Measurements from ENCODE around the gene WFDC2.
A peak's percentile ranks its signal among the peaks of the same experiment; 100 is the strongest.

The WFDC2 gene, protein sequence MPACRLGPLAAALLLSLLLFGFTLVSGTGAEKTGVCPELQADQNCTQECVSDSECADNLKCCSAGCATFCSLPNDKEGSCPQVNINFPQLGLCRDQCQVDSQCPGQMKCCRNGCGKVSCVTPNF

DNA sequence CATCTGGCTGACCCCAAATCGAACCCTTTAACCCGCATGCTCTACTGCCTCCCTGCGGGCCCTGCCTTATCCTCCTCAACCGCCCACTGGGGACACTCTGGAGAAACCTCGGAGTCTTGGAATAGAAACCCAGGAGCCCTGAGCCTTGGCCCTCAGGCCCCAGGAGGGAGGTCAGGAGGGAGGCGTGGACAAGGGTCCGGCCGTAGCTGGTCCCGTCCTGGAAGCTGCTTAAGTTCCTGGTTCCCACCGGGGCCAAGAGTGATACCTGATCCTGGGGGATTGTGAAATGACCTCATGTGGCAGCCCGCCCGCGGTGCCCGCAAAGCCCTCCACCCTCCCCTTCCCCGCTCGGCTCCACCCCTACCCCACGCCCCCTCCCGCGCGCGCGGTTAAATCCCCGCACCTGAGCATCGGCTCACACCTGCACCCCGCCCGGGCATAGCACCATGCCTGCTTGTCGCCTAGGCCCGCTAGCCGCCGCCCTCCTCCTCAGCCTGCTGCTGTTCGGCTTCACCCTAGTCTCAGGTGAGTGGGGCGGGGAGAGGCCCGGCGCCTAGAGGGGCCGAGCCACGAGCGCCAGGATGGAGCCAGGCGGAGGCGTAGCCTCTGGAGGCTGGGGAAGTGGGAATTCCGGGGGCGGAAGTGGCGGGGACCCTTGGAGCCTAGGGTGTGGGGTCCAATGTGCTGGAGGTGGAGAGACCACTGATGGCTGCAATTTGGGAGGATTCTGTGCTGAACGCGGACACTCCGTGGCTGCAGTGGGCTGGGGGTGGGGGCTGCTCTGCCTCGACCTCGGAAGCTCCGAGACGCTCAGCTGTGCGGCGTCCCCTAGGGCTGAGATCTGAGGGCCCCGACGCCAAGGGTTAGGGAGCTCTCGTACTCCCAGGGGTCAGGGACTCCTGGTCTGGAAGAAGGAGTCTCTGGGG, at the start of gene WFDC2:
Gene WFDC2, plus strand, starts transcription at position 418 of the 926 bp plus-strand sequence. Its CDS starts 29 bp downstream, at position 447.
- no peak for DNase-seq (ENCODE audit: low spot score)

DNA sequence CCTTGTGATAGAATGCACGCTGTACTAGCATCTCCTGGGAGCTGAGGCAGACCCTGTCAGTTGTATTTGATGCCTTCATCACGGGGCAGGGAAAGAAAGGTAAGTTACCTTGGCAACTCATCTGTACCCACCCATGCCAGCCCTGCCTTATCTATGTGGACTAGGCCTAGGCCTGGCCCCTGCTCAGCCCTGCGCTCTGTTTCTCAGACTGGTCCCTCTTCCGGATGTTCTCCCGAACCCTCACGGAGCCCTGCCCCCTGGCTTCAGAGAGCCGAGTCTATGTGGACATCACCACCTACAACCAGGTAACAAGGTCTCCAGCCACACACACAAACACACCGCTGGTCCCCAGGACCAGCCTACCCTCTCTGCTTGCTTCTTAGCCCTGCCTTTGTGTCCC, 49.4 kb upstream of the WFDC2 start:
- no peak for DNase-seq (ENCODE audit: low spot score)

DNA sequence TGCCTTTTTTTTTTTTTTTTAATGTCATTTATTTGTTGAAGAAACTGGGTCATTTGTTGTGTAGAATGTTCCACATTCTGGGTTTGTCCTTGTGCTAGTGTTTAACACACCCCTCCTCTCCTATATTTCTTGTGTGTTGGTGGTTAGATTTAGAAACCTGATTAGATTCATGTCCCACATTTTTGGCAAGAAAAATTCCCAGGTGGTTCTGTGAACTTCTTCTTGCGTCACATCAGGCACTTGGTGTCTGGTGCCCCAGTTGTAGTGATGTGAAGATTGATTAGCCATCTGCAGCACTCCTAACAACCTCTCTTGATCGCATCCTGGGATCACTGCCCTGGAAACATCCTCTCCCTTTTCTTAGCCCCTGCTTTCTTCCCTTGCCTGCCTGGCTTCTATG, 45.9 kb upstream of the WFDC2 start:
- DNase-seq (ENCODE audit: low spot score), result no peak

DNA sequence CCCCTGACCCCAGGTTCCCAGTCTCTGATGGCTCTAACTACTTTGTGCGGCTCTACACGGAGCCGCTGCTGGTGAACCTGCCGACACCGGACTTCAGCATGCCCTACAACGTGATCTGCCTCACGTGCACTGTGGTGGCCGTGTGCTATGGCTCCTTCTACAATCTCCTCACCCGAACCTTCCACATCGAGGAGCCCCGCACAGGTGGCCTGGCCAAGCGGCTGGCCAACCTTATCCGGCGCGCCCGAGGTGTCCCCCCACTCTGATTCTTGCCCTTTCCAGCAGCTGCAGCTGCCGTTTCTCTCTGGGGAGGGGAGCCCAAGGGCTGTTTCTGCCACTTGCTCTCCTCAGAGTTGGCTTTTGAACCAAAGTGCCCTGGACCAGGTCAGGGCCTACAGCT, 44.0 kb upstream of the WFDC2 start:
- no peak for DNase-seq (ENCODE audit: low spot score)

DNA sequence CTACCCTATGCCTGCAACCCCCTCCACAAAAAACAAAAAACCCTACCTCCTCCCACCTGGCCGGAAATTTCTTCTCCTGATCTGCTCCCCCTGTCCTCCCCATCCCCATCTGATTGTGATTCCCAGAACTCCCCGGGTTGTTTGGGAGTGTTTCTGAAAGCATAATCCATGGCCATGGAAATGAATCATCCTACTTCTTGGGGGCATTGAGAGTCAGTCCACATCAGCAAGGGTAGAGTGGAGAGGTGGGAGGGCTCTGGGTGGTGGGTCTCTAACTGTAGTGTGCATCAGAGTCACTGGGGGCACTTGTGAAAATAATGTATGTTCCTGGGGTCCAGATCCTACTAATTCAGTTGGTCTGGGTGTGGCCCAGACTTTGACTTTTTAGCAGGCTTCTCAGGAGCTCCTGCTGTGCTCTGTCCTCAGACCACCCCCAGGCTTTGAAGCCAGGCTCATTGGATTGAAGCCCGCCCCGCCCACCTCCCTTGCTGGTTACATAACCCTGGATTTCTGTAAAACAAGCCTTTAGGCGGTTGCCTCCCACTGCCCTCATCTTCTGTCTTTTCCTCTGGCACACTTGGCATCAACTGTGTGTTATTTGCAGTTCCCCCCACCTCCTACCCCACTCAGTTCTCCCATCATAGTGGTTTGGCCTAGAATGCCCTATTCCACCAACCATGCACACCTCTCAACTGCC, 43.1 kb upstream of the WFDC2 start:
- DNase-seq (ENCODE audit: low spot score), result no peak

DNA sequence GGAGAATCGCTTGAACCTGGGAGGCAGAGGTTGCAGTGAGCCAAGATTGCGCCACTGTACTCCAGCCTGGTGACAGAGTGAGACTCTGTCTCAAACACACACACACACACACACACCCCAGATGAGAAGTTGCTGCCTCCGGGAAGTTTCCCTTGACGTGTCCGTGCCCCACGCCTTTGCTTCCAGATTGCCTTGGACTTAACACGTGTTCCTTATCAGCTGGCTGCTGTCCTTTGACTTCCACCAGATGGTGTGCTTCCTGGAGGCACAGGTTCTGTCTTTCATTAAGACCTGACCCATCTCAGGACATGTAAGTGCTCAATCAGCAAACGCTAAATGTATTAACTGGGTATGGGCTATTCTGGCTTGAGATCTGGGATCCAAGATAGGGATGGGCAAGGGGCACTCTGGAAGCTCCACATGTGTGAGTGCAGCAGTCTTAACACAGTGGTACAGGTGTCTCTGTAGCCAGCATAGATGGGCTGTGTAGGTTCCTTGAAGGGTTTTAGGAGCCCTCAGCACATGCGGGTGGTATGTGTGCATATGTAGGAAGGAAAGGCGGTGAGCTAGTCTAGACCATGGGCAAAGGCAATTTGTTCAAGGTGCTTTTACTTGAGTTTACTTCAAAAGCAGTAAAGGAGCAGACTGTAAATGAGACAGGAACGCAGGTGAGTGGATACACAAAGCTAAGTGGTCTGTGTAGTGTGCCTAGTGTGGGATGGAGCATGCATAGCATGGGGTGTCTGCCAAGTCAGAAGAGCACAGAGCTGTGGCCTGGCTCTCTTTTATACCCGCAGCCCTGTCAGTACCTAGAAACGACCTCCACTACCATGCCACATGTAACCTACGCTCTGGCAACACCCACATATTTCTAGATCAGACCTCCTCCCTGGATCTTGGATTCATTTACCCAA, 42.1 kb upstream of the WFDC2 start:
- DNase-seq (ENCODE audit: low spot score), result no peak

DNA sequence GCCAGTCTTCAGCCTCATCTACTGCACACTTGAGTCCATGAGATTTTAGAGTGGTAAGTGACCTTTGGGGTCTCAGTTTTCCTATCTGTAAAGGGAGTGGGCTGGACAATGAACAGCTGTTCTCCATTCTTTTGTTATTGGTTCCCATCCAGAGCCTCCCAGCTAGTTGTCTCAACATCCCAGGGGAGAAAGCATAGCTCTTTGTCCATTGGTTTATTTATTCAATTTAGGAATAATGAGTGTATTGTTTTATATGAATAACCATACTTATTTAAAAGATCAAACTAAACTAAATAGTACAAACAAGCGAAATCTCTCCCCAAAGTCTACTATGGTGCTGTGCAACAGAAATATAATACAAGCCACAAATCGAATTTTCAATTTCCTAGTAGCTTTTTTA, 39.9 kb upstream of the WFDC2 start:
- DNase-seq (ENCODE audit: low spot score), result no peak

DNA sequence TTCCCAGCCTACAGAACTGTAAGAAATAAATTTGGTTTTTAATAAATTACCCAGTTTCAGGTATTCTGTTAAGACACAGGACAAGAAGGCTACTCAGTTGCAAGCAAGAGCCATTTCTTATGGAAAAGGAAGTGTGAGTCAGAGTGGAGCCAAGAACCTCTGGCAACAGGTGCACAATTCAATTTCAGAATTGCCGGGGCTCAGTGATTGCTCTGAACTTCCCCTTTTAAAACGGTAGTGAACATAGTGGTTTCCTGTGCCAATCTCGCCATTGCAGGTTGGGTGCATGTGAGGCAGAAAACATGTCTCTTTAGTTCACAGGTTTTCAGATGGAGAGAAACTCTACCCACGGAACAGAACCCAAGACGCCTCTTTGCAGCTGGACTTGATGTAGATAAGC, 37.3 kb upstream of the WFDC2 start:
- no peak for DNase-seq (ENCODE audit: low spot score)

DNA sequence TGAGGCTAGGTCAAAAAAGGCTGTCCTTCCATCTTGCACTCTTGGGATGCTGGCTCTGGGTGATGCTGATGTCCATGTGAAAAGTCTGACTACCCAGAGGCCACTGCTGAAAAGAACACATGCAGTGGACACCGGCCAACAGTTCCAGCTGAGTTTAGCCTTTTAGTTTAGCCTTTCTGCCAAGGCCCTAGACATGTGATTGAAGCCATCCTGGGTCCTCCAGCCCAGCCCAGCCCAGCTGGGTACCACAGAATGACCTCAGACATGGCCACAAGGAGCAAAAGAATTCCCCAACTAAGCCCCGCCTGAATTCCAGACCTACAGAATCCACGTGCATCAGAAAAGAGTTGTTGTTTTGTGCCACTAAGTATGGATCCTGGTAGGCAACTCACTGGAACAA, 36.2 kb upstream of the WFDC2 start:
- no peak for DNase-seq (ENCODE audit: low spot score)

DNA sequence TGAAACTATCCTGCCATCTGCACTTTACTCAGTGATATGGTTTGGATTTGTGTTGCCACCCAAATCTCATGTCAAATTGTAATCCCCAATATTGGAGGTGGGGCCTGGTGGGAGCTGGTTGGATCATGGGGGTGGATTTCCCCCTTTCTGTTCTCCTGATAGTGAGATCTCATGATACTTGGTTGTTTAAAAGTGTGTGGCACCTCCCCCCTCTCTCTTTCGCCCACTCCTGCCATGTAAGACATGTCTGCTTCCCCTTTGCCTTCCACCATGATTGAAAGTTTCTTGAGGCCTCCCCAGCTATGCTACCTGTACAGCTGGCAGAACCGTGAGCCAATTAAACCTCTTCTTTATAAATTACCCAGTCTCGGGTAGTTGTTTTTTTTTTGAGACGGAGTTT, 35.6 kb upstream of the WFDC2 start:
- DNase-seq (ENCODE audit: low spot score), result no peak

DNA sequence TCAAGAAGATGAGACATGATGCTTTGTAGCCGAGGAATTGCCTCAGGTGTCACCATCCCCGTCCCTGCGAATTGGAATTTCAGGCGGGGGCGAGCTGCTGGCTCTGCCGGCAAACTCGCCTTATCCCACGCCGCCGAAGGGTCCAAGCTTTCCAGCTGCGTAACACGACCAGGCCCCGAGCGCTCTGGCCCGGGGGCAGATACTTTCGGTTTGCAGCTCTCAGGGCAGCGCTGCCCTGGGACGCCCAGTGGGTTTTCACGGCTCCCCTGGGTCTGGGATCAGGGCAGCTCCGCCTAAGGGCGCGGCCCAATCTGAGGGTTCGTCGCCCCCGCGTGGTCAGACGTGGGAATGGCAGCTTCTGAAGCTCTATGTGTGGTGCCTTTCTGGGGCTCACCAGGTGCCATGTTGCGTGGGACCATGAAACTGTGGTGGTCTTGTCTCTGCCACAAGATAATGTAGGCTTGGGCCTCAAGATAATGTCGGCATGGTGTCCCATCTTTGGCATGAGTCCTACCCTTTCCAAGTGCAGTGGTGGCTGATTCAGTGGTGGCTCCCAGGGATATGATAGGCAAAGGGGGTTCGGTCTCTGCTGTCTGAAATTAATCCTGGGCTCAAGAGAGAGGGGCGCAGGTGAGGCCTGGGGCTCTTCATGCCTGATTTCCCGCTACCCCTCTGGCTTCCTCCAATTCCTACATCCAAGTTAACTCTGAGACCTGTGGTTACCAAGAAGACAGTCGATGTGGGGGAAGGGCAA, 32.6 kb upstream of the WFDC2 start:
- peak; percentile 91 for DNase-seq (ENCODE audit: low spot score)

DNA sequence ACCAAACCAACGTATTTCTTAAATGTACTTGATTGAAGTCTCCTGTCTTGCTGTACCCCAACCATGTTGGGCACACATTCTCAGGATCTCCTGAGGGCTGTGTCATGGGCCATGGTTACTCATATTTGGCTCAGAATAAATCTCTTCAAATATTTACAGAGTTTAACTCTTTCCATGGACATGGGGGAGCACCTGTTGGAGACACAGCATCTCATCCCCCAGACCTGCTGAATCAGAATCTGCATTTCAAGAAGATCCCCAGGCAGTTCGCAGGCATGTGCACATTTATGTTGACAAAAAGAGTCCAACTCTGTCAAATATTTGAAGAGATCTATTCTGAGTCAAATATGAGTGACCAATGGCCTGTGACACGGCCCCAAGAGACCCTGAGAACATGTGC, 29.1 kb upstream of the WFDC2 start:
- DNase-seq (ENCODE audit: low spot score), result no peak

DNA sequence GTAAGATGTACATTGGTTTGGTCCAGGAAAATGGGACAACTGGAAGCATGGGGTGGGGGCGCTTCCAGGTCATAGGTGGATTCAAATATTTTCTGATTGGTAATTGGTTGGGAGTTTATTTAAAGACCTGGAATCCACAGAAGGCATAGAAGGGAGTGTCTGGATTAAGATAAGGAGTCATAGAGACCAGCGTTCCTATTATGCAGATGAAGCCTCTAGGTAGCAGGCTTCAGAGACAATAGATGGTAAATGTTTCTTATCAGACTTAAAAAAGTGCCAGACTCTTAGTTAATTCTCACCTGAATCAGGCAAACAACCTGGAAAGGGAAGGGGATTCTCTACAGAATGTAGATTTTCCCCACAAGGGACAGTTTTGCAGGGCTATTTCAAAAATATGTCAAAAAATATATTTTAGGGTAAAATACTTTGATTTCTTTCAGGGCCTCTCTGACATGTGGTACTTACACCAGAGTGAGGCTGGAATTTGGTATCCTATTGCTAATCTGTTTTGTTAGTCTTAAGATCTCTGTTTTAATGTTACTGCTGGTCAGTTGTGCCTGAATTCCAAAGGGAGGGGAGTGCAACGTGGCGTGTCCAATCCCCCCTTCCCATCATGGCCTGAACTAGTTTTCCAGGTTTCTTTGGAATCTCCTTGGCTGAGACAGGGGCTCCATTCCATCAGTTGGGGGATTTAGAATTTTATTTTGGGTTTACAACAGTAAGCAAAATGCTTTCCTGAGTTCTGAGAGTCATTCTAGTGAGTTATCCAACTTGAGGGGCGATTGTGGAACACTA, 28.5 kb upstream of the WFDC2 start:
- no peak for DNase-seq (ENCODE audit: low spot score)

DNA sequence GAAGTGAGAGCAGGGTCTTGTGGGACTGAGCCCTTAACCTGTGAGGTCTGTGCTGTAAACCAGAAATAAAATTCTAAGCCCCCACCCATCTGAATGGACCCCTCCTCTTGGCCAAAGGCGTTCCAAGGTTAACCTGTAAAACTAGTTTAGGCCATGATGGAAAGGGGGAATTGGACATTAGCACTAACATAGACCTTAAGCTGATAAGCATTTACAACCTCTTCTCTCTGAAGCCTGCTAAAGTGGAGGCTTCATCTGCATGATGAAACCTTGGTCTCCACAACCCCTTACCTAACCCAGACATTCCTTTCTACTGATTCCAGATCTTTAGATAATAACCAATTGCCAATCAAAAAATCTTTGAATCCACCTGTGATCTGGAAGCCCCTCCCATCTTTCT, 27.8 kb upstream of the WFDC2 start:
- DNase-seq (ENCODE audit: low spot score), result no peak

DNA sequence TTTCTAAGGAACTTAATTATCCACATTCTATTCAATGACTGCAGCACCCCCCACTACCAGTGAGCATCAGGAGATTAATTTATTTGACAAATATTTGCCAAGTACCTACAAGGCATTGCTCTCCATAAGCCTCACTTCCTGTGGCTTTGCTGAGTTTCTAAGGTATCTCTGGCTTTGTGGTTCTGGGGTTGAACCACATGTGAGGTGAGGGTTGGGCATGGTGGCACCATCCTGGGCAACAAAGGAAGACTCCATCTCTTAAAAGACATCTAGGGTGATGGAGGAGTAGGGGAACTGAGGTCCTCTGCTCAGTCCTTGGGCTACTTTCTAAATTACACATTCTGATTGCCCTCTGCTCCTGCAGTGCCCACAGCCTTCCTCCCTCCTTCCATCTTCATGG, 25.5 kb upstream of the WFDC2 start:
- DNase-seq (ENCODE audit: low spot score), result peak; percentile 31

DNA sequence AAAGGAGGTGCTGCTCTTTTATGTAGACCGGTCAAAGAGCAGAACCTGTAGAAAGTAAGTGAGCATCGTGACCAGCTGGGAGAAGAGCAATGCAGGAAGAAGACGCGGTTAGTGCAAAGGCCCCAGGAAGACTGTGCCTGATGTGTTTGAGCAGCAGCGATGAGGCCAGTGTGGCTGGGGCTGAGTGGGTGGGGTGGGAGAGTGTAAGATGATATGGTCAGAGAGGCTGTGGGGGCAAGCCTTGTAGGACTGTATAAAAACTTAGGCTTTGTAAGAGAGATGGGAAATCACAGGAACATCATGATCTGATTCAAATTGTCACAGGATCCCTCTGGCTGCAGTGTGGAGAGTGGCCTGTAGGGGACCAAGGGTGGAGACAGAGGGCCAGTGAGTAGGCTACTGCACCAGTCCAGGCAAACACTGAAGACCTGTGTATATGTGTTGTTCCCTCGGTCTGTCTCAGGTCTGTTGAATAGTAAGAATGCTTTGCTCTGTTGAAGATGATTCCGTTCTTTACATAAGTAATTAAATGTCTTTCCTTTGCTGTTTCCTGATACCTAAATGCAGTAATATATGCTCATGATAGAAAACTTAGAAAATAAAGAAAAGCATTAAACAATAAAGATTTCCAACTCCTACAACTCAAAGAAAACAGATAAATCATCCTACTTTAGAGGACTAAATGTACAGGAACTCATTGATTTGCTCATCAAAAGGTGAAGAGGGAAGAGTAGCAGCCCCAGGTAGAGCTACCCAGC, 23.6 kb upstream of the WFDC2 start:
- DNase-seq (ENCODE audit: low spot score), result peak; percentile 49

DNA sequence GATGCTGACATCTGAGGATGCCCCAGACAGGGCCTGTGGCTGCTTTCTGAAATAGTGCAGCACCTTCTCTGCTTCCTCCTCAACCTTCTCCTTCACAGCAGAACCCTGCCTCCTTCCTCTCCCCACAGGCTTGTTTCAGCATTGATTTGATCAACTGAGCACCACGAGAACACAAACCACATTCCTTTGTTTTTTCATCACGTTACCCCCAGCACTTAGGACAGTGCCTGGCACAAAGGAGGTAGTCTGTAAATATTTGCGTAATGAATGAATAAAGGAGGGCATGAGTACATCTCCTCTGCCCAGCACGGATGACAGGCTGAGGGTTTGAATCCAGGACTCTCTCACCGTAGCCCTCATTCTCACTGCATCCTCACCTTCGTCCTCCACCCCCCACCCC, 21.3 kb upstream of the WFDC2 start:
- no peak for DNase-seq (ENCODE audit: low spot score)

DNA sequence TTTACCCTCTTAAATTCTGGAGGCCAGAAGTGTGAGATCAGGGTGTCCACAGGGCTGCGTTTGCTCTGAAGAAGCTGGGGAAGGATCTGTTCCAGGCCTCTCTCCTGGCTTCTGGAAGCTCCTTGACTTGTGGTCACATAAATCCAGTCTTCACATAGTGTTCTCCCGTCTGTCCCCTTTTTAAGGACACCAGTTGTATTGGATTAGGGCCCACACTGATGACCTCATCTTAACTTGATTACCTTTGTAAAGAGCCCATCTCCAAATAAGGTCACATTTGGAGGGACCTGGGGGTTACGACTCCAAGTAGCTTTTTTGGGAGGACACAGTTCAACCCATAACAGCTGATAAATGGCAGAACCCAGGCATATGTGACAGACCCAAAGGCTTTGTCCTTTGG, 20.0 kb upstream of the WFDC2 start:
- no peak for DNase-seq (ENCODE audit: low spot score)

DNA sequence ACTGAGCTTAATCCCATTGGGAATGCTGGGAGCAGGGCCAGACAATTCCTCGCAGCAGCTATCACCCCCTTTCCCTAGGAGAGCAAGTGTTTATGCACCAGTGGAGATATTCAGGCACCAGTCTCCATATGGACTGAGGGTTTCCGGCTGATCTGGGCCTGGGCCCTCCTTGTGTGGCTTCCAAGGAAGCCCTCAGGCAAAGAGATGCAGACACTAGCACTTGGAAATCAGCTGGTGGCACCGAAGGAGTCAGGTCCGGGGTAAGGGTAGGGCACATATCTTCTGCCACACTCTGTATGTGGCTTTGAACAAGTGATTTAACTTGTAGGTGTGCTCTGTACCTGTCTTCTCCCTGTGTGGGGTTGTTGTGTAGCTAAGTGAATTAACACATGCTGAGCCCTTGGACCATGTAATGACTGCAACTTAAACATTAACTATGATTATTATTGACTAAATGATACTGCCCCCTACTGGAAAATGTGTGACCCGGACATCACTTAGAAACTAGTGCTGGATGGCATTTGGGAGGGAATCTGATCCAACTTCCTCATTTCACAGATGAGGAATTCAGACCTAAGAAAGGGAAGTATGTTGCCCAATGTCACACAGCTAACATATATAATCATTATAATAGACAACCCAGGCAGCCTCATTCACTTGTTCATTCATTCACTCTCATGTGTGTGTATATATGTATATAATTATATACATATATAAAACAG, 19.3 kb upstream of the WFDC2 start:
- DNase-seq (ENCODE audit: low spot score), result peak; percentile 53

All from CD4-positive, alpha-beta T cell treated with Interleukin-15 for 4 hours (primary cell).